Left forelimb (tissue), 1 donor: ENCODE measurements around the gene B3GALT6.

Source experiments
- DNase-seq: peaks from one replicate; pipeline ENCODE4 v3.0.0-alpha.2; 2018; ENCODE audit warnings: low spot score

The B3GALT6 gene

GRCh38 chr1:1264868-1265272 lies 32.8 kb downstream of the B3GALT6 start:
- DNase-seq: no peak

DNA sequence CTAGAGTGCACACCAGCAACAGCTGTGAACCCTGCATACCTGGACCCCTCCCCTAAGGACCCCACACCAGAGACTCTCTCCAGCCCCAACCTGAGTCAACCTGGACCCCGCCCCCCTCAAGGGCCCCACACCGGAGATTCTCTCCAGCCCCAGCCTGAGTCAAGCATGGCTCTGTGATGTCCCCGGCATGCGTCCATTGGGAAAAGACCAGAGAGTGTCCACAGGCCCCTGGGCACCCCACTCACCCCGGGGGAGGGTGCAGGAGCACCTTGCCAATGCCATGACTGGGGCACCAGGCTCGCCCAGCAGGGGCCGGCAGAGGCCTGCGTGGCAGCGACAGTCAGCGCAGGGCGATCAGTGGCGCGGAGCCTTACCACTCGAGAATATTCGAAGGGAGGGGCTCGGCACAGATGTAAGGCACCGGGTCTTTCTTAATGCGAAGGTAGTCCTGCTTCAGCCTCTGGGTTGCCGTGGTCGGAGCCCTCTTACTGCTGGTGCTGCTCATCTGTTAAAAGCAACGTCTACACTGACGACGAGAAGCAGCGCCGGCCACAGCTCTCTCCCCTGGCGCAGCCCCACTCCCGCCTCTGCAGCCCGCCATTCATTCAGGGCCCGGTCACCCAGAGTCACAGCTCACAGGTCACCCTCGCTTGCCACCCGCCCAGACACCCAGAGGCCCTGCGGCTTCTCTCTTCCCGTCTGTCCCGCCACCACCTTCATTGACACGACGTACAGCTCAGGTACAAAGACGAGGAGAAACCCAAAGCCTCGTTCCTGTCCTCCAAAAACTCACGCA lies 35.6 kb downstream of the B3GALT6 start:
- no peak for DNase-seq

DNA sequence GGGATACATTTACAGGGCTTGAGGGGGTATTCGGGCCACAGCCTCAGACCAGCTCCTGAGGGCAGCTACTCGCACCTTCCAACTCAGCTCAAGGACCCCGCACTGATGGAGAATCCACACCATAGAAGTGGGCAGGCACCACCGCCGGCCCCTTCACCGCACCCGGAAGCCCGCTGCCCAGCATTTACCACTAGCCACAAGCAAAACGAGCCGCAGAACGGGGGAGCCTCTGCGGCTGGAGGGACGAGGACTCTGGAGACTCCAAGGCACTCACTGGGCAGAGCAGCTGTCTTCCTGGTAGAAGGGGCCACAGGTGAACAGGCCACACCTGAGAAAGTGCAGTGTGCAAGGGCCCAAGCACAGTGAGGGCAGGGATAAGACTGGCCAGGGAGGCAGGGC lies 36.2 kb downstream of the B3GALT6 start:
- no peak for DNase-seq

- DNase-seq: no peak
Observed at GRCh38 chr1:1270813-1271212, 38.8 kb downstream of the B3GALT6 start.

DNA sequence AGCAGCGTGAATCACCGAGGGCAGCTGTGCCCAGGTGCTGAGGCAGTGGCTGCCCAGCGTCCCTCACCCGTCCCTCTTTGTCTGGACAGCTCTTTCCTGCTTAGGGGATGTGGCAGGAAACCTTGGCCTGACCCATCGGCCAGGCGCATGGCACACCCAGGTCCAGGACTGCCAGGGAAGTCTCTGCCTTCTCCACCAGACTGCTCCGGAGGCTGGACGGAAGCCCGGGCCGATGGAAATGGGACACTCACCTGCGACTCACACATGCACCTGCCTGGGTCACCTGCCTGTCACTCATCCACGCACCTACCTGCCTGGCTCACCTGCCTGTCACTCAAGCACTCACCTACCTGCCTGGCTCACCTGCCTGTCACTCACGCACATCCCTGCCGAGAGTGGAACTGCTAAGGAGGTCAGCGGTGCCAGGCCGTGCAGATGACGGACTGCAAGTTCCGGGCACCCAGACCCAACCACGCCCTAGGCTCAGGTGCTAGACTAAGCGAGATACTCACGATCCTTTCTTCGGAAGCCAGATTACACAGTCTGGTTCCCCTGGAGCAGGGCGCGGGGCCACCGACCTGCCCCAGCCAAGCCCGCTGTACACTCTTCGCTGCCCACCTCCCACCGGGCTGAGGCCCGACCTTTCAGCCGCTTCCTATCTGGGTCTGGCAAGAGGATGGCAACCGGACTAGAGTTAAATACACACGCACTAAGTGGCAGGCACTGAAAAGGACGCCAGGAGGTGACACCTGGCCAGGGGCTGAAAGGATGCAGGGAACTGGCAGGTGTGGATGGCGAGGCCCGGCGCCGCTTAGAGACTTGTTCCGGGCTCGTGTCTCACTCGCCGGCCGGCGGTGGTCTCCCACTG lies 40.5 kb downstream of the B3GALT6 start:
- no peak for DNase-seq

- no peak for DNase-seq
Observed at GRCh38 chr1:1273209-1273511, 41.1 kb downstream of the B3GALT6 start.

DNA sequence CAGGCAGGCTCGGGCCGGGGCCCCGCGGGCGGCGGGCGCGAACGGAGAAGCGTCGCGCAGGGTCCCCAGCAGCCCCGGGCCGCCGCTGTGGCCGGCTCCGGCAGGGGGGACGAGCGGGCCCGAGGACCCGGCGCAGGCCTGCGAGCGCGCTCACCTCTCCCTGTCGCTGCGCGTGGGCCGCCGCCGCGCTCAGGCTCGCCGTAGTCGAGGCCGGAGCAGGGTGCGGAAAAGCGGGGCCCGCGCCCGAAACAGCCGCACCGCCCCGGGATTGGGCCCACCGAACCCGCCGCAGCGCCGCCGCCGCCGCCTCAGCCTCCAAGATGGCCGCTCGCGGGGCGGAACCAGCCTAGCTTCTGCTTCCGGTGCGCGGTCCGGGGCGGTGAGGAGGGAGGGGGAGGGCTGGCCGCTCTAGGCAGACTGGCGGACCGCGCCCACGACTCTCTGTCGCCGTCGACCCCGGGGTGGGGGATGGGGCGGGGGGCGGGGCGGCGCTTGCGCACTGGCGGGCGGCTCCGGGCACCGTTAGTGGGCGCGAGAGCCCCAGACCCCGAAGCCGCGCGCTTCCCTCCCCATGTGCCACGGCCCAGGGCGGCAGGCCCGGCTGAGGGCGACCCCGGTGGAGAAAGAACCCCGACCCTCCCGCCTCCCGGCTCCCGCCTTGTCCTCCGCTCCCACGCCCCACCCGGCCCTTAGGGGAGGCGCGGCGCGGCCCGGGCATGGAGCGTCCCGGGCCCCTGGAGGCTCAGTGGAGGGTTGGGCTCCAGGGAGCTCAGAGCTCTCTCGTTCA lies 41.7 kb downstream of the B3GALT6 start, which contains the start of gene UBE2J2:
TSS of gene UBE2J2 (minus strand) at position 343 of the 787 bp plus-strand sequence. CDS start 5,862 bp downstream, outside the sequence.
- DNase-seq: peak; percentile 95

DNA sequence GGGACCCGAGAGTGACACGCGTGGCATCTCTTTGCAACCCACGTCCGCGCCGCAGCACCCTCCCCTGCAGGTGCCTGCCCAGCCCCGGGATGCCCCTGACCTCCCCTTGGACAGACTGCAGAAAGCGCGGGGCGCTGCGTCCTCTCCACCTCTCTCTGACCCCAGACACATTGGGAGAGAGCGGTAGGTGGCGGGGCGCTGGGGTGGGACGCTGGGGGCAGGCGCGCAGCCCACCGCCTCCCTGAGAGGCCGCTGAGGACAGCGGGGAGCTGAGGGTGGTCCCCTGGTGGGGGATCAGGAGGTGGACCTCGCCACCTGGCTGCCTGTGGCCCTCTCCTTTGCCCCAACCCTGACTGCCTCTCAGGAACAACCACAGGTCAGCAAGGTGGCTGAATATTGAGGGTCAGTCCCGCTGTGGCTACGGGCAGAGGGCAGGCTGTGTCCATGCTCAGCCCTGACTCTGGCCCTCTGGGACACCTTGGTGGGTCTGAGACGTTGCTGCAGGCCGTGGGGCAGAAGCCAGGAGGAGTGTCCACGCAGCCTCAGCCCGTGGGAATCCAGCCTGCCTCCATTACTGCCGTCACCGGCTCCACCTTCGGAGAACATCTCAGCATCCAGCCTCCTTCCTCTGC lies 42.4 kb downstream of the B3GALT6 start:
- DNase-seq: no peak

GRCh38 chr1:1274931-1275431 lies 42.9 kb downstream of the B3GALT6 start:
- no peak for DNase-seq

- DNase-seq: no peak
Observed at GRCh38 chr1:1275836-1276235, 43.8 kb downstream of the B3GALT6 start.

- DNase-seq: no peak
Observed at GRCh38 chr1:1278620-1279019, 46.6 kb downstream of the B3GALT6 start.

GRCh38 chr1:1279028-1279427 lies 47.0 kb downstream of the B3GALT6 start:
- no peak for DNase-seq

DNA sequence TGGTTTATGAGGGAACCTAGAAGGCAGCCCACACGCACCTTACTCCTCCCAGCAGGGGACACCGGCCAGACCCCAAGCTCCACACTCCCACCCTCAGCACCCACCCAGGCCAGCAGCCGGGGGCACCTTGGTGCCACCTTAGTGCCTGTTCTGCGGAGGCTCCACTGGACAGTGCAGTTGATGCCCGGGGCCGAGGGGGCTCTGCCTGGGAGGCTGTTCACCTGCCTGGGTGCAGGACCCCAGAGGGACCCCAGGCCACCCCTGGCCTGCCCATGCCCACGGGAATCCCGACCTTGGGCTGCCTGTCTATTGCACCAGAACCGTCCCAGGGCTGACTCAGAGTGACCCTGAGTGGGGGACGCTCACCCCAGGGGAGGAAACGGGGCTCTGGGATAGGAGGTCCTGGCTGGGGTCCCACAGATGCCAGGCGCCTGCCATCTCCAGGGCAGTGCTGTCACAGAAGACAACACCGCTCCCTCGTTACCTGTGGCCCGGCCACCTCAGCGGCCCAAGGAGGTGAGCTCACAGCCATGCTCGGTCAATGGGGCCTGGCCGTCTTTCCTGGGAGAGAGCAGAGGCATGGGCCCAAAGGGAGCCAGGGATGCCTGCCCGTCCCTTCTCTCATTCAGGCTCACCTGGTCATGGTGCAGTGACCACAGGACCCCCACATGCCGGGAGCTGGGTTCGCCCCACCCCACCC lies 48.9 kb downstream of the B3GALT6 start:
- no peak for DNase-seq

GRCh38 chr1:1281533-1282321 lies 49.7 kb downstream of the B3GALT6 start:
- DNase-seq: no peak

GRCh38 chr1:1282998-1283397 lies 51.0 kb downstream of the B3GALT6 start:
- DNase-seq: no peak

GRCh38 chr1:1283821-1284220 lies 51.8 kb downstream of the B3GALT6 start:
- DNase-seq: no peak
